Esophagus muscularis mucosa (tissue), 3 donors: Measurements from ENCODE around the gene MUC4.

Experiments used
- POLR2A ChIP-seq: fragments of 450-650 bp; IDR thresholded peaks from one replicate; pipeline ENCODE4 v1.6.1; 2017; ENCODE audit warnings: antibody characterized with exemption, moderate library complexity, mild to moderate bottlenecking, low read depth
- POLR2AphosphoS5 ChIP-seq, 2 donors: sonication (generic); formaldehyde crosslinking; IDR thresholded peaks; one replicate each; pipeline ENCODE4 v1.6.1; 2017; ENCODE audit warnings: antibody characterized with exemption in 2 of 2
- TF ChIP-seq, protein P1 (sequence below), 3 experiments: fragments of 200-600 bp in 2 of 3; fragments of 450-650 bp in 1 of 3; sonication (generic) in 2 of 3; IDR thresholded peaks; one replicate each; pipeline ENCODE4 v1.5.1; 2017 to 2019; ENCODE audit warnings: antibody characterized with exemption in 3 of 3, mild to moderate bottlenecking in 2 of 3, moderate library complexity in 1 of 3

DNA sequence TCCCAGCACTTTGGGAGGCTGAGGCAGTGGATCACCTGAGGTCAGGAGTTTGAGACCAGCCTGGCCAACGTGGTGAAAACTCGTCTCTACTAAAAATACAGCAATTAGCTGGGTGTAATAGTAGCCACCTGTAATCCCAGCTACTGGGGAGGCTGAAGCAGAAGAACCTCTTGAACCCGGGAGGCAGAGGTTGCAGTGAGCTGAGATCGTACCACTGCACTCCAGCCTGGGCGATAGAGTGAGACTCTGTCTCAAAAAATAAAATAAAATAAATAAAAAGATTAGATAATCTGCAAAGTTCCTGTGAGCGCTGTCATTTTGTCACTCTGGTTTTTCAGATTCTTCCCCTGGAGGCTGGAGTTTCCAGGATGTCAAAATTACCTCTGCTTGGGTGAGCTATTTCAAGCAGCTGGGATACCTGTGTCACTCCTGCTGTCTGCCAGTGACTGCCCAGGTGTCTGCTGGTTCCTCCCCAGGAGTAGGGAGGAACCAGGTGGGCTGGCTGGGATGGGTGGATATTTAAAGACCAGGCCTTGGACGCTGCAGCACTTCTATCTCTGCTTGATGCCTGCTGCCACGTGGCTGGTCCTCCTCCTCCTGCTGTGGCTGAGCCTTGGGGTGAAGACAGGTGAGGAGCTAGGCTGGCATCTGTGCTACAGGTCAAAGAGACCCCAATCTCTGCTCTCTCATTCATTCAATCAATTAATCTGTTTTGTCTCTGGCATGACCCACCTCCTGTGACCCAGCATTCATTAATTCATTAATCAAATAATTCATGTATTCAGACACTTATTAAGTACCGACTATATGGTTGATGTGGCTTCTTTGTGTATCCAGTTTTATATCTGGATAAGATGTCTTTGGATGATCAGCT is 110.5 kb downstream of the MUC4 start:
- TF ChIP-seq, protein P1, sequence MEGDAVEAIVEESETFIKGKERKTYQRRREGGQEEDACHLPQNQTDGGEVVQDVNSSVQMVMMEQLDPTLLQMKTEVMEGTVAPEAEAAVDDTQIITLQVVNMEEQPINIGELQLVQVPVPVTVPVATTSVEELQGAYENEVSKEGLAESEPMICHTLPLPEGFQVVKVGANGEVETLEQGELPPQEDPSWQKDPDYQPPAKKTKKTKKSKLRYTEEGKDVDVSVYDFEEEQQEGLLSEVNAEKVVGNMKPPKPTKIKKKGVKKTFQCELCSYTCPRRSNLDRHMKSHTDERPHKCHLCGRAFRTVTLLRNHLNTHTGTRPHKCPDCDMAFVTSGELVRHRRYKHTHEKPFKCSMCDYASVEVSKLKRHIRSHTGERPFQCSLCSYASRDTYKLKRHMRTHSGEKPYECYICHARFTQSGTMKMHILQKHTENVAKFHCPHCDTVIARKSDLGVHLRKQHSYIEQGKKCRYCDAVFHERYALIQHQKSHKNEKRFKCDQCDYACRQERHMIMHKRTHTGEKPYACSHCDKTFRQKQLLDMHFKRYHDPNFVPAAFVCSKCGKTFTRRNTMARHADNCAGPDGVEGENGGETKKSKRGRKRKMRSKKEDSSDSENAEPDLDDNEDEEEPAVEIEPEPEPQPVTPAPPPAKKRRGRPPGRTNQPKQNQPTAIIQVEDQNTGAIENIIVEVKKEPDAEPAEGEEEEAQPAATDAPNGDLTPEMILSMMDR (IDR thresholded peaks at IDR 0.05) = no peak
- TF ChIP-seq POLR2AphosphoS5 (IDR thresholded peaks at IDR 0.05) = no peak
- no peak for TF ChIP-seq POLR2A
